Chondrocyte (in vitro differentiated cells): Measurements from ENCODE around the gene ACAP3. TPM values are rescaled to one million over a fixed set of nuclear protein-coding genes. Genes with fewer than 3 reads are reported as not detected.

Source experiments
- DNase-seq: peaks from one replicate; pipeline ENCODE4 v3.0.0; 2021; ENCODE audit warnings: mixed read lengths, low spot score
- H3K27ac Mint-ChIP-seq: one replicate; pipeline ENCODE4 v1.8.0; 2021; ENCODE audit warnings: mild to moderate bottlenecking, moderate library complexity, mixed read lengths; ENCODE audit not compliant: unreplicated experiment
- H3K27me3 Mint-ChIP-seq: 2 replicates; pipeline ENCODE4 v1.8.0; 2021; ENCODE audit warnings: low read depth, mixed read lengths
- H3K36me3 Mint-ChIP-seq: 2 replicates; pipeline ENCODE4 v1.8.0; 2021; ENCODE audit warnings: low read depth, mixed read lengths
- H3K4me1 Mint-ChIP-seq: 2 replicates; pipeline ENCODE4 v1.8.0; 2021; ENCODE audit warnings: low read depth, mild to moderate bottlenecking, mixed read lengths
- H3K4me3 Mint-ChIP-seq: one replicate; pipeline ENCODE4 v1.8.0; 2021; ENCODE audit warnings: mild to moderate bottlenecking, moderate library complexity, mixed read lengths; ENCODE audit not compliant: unreplicated experiment
- H3K9me3 Mint-ChIP-seq: 2 replicates; pipeline ENCODE4 v1.8.0; 2021; ENCODE audit warnings: low read depth, mixed read lengths
- long read RNA-seq: library from polyadenylated mRNA; stranded (forward); transcript quantifications from one replicate; pipeline ENCODE4 v2.0.0, GENCODE V29; 2021
- total RNA-seq: library from RNA; stranded (reverse); gene quantifications from 3 replicates; pipeline ENCODE4 v1.2.1, GENCODE V29; 2021
- TF ChIP-seq, protein P1 (sequence below): fragments of 200-600 bp; sonication (generic); IDR thresholded peaks from 2 replicates; pipeline ENCODE4 v1.5.0; 2021; ENCODE audit warnings: antibody characterized with exemption, mild to moderate bottlenecking, moderate library complexity

Gene ACAP3, protein sequence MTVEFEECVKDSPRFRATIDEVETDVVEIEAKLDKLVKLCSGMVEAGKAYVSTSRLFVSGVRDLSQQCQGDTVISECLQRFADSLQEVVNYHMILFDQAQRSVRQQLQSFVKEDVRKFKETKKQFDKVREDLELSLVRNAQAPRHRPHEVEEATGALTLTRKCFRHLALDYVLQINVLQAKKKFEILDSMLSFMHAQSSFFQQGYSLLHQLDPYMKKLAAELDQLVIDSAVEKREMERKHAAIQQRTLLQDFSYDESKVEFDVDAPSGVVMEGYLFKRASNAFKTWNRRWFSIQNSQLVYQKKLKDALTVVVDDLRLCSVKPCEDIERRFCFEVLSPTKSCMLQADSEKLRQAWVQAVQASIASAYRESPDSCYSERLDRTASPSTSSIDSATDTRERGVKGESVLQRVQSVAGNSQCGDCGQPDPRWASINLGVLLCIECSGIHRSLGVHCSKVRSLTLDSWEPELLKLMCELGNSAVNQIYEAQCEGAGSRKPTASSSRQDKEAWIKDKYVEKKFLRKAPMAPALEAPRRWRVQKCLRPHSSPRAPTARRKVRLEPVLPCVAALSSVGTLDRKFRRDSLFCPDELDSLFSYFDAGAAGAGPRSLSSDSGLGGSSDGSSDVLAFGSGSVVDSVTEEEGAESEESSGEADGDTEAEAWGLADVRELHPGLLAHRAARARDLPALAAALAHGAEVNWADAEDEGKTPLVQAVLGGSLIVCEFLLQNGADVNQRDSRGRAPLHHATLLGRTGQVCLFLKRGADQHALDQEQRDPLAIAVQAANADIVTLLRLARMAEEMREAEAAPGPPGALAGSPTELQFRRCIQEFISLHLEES
- total RNA-seq: 51.9 to 77.5 TPM (median 57.5 TPM) in 3 replicates
- long read RNA-seq, partial matches to known transcripts: 12 of 28 reads
- long read RNA-seq, other reads (novel, unspliced or antisense): 15 of 28 reads

- peak within 1 kb of the TSS; percentile 82 for H3K4me3 Mint-ChIP-seq
- H3K27ac Mint-ChIP-seq: peak within 1 kb of the TSS; percentile 83
- no peaks in the 10 kb centered on the region for H3K27me3 Mint-ChIP-seq
- peaks cover 30% of the 10 kb centered on the region for H3K4me1 Mint-ChIP-seq
- no peak for DNase-seq
- no peaks in the 10 kb centered on the region for H3K9me3 Mint-ChIP-seq
- H3K36me3 Mint-ChIP-seq: peaks cover 1% of the 10 kb centered on the region
- TF ChIP-seq, protein P1, sequence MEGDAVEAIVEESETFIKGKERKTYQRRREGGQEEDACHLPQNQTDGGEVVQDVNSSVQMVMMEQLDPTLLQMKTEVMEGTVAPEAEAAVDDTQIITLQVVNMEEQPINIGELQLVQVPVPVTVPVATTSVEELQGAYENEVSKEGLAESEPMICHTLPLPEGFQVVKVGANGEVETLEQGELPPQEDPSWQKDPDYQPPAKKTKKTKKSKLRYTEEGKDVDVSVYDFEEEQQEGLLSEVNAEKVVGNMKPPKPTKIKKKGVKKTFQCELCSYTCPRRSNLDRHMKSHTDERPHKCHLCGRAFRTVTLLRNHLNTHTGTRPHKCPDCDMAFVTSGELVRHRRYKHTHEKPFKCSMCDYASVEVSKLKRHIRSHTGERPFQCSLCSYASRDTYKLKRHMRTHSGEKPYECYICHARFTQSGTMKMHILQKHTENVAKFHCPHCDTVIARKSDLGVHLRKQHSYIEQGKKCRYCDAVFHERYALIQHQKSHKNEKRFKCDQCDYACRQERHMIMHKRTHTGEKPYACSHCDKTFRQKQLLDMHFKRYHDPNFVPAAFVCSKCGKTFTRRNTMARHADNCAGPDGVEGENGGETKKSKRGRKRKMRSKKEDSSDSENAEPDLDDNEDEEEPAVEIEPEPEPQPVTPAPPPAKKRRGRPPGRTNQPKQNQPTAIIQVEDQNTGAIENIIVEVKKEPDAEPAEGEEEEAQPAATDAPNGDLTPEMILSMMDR: peak; percentile 36
Measured at GRCh38 chr1:1307923-1308755, at the start of gene ACAP3, which contains the start of gene PUSL1. ACAP3 (minus strand) TSS chr1:1307930; CDS start chr1:1307815, 115 bp downstream. PUSL1 (plus strand) TSS chr1:1308597; CDS start chr1:1308644, 47 bp downstream.

DNA sequence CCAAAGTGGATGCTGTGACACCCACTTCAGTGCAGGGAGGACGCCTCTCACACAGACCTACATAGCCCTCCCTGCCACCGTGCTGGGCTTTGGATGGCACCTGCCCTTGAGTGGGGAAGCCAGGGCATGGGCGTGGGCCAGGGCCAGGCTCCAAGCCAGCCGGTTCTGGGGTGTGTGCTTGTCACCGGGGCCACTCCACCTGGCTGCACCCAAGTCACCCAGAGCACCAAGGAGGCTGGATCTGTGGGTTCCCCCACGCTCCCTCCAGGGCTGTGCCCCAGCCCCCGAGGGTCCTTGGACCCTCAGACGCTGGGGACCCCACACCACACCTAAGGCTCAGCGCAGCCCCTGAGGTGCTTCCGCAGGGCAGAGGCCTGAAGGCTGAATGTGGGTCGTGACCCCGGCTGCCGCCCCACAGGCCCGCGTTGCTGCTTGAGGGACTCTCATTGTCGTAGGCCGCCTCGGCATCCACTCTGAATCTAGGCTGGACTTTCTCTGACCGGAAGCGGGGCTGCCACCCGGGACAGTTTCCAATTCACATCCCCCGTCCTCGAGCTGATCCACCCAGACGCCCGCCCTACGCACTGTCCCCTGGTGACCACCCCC lies 49.2 kb upstream of the ACAP3 start:
- no peaks in the 10 kb centered on the region for H3K36me3 Mint-ChIP-seq

GRCh38 chr1:1356166-1356795 lies 48.6 kb upstream of the ACAP3 start:
- Mint-ChIP-seq H3K4me1 (peaks cover 55% of the 10 kb centered on the region), H3K27me3 (no peaks in the 10 kb centered on the region), H3K9me3 (no peaks in the 10 kb centered on the region), H3K27ac (no peak overlapping the region), H3K36me3 (no peaks in the 10 kb centered on the region), H3K4me3 (peak overlapping the region; percentile 82)
- TF ChIP-seq, protein P1: no peak
- no peak for DNase-seq

More for the DNA sequence above, 49.2 kb upstream of the ACAP3 start:
- Mint-ChIP-seq H3K9me3 (no peaks in the 10 kb centered on the region), H3K4me3 (peak overlapping the region; percentile 82), H3K27ac (peak overlapping the region; percentile 89), H3K4me1 (peaks cover 59% of the 10 kb centered on the region), H3K27me3 (no peaks in the 10 kb centered on the region)
- no peak for DNase-seq
- TF ChIP-seq, protein P1: no peak

GRCh38 chr1:1355416-1355815 lies 47.7 kb upstream of the ACAP3 start:
- no peaks in the 10 kb centered on the region for H3K27me3 Mint-ChIP-seq
- no peak for DNase-seq
- no peak overlapping the region for H3K27ac Mint-ChIP-seq
- no peaks in the 10 kb centered on the region for H3K36me3 Mint-ChIP-seq
- no peak overlapping the region for H3K4me3 Mint-ChIP-seq
- TF ChIP-seq, protein P1: no peak
- peaks cover 47% of the 10 kb centered on the region for H3K4me1 Mint-ChIP-seq
- H3K9me3 Mint-ChIP-seq: no peaks in the 10 kb centered on the region
